ENCODE results near the gene ULBP2.
"Not testable (repeated sequence)": the region's sequence is repeated elsewhere in the genome, so short reads cannot be mapped to it uniquely, and the experiment has no call there.

Gene ULBP2

DNA sequence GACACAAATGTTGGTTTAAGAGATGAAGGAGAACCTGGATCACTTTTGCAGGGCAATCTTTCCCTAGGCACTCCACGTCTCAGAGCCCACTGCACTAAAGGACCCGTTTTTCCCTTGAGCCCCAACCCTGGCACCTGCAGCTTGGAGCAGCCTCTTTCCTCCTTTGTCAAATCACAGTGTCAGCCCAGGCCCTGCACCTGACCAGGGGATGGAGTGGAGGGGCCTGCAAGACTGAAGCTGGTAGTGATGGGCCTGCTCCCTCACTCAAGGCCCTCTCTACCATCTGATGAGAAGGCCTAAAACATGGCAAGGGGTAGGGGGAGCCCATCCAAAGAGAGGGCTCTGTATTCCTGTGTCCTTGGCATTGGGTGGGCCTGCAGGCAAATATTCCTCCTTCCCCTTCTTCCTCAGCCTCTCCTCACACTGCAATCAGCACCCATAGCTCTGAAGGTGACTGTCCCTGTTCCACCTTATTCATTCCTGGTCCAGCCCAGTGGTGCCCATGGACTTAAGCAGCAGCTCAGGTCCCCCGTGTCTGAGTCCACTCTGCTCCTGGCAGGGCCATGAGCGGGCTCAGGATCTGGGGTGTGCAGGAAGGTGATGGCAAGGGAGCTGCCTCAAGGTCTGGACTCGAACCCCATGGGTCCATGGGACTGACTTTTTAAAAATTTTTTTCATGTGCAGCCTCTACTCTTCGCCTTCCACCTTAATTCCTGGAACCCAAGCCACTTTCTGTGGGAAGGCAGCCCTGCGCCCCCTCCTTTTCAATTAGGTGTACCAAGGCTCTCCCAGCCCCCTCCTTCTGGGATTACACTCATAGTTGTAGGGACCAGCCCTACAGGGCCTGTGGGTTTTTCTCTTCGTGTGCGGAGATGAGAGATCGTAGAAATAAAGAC, 25.6 kb upstream of the ULBP2 start:
- TF ChIP-seq, protein P1, sequence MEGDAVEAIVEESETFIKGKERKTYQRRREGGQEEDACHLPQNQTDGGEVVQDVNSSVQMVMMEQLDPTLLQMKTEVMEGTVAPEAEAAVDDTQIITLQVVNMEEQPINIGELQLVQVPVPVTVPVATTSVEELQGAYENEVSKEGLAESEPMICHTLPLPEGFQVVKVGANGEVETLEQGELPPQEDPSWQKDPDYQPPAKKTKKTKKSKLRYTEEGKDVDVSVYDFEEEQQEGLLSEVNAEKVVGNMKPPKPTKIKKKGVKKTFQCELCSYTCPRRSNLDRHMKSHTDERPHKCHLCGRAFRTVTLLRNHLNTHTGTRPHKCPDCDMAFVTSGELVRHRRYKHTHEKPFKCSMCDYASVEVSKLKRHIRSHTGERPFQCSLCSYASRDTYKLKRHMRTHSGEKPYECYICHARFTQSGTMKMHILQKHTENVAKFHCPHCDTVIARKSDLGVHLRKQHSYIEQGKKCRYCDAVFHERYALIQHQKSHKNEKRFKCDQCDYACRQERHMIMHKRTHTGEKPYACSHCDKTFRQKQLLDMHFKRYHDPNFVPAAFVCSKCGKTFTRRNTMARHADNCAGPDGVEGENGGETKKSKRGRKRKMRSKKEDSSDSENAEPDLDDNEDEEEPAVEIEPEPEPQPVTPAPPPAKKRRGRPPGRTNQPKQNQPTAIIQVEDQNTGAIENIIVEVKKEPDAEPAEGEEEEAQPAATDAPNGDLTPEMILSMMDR (IDR thresholded peaks at IDR 0.05; ENCODE audit: low read depth, low read length): no peak
- TF ChIP-seq EZH2phosphoT487 (IDR thresholded peaks at IDR 0.05; ENCODE audit: low read depth): no peak
- Histone ChIP-seq H3K4me1 (ENCODE audit: low read length) (no peaks in the 10 kb centered on the region), H3K27ac (ENCODE audit: low read length) (no peak overlapping the region), H3K9me3 (ENCODE audit: insufficient read depth, low read length) (no peaks in the 10 kb centered on the region), H3K4me2 (ENCODE audit: low read length) (no peak overlapping the region), H3K79me2 (ENCODE audit: low read length) (no peaks in the 10 kb centered on the region), H3K36me3 (replicated peaks; ENCODE audit: low read depth, low read length) (no peaks in the 10 kb centered on the region), H3K9ac (ENCODE audit: low read length) (no peak overlapping the region), H3K4me3 (ENCODE audit: low read length) (no peak overlapping the region), H3K27me3 (ENCODE audit: low read depth, low read length) (no peaks in the 10 kb centered on the region), H4K20me1 (ENCODE audit: insufficient read depth, low read length) (no peaks in the 10 kb centered on the region), H2AFZ (ENCODE audit: low read depth, low read length) (no peak overlapping the region)

DNA sequence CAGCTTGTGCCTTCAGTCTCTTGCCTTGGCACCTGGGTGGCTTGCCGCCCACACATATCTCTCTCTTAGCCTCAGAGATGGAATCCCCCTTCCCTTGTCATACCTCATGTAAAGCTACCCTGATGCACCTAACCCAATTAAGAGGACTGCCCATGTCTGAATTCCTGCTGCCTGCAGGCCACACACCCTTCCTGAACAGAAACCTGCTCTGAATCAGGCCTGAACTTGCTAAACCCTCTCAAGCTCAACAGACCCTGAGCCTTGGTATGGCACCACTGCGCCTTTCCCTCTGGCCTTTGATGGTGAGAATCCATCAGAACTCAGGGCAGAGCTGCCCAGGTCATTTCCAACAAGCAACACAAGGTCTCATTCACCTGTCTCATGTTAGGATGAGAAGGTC, 24.1 kb upstream of the ULBP2 start:
- Histone ChIP-seq H3K79me2 (ENCODE audit: low read length) (no peaks in the 10 kb centered on the region), H3K27me3 (ENCODE audit: low read depth, low read length) (no peaks in the 10 kb centered on the region), H3K4me2 (ENCODE audit: low read length) (no peak overlapping the region), H3K9ac (ENCODE audit: low read length) (no peak overlapping the region), H4K20me1 (ENCODE audit: insufficient read depth, low read length) (no peaks in the 10 kb centered on the region), H3K4me3 (ENCODE audit: low read length) (no peak overlapping the region), H2AFZ (ENCODE audit: low read depth, low read length) (no peak overlapping the region), H3K9me3 (ENCODE audit: insufficient read depth, low read length) (no peaks in the 10 kb centered on the region), H3K27ac (ENCODE audit: low read length) (no peak overlapping the region), H3K4me1 (ENCODE audit: low read length) (no peaks in the 10 kb centered on the region), H3K36me3 (replicated peaks; ENCODE audit: low read depth, low read length) (no peaks in the 10 kb centered on the region)
- TF ChIP-seq, protein P1 (IDR thresholded peaks at IDR 0.05; ENCODE audit: low read depth, low read length): no peak
- TF ChIP-seq EZH2phosphoT487 (IDR thresholded peaks at IDR 0.05; ENCODE audit: low read depth): no peak

DNA sequence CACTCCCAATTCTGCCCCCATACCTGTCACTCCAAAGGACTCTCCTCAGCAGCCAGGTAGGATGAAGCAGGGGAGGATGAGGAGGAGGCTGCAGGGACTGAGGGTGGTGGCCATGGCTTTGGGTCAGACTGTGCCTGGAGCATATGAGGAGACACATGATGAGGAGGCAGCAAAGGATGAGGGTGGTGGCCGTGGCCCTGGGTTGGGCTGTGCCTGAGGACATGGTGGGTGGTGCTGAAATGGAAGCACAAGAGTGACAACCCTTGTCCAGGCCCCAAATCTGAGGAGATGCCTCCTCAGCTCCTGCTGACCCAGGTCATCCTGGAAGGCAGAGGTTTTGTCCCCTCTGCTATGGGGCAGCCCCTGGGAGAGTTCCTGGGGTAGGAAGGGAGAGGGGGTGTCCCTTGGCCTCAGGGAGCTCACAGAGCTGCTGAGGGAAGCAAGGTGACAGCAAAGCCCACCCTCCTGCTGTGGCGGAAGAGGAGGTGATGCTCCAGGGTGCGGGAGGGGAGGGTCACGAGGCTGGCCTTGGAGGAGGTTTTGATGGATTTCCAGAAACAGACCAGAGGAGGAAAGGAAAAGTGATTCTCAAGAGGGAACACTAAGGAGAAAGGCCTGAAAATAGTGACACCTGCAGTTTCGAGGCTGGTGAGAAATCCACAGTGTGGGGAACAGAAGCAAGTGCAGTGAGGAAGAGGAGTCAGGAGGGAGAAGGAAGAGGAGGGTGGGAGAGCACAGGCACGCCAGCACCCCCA, 23.5 kb upstream of the ULBP2 start:
- TF ChIP-seq, protein P1 (IDR thresholded peaks at IDR 0.05; ENCODE audit: low read depth, low read length): no peak
- no peak for TF ChIP-seq EZH2phosphoT487 (IDR thresholded peaks at IDR 0.05; ENCODE audit: low read depth)
- H2AFZ ChIP-seq (ENCODE audit: low read depth, low read length): no peak overlapping the region
- H3K4me1 ChIP-seq (ENCODE audit: low read length): no peaks in the 10 kb centered on the region
- H3K4me2 ChIP-seq (ENCODE audit: low read length): no peak overlapping the region
- H3K9ac ChIP-seq (ENCODE audit: low read length): no peak overlapping the region
- no peaks in the 10 kb centered on the region for H3K27me3 ChIP-seq (ENCODE audit: low read depth, low read length)
- no peaks in the 10 kb centered on the region for H4K20me1 ChIP-seq (ENCODE audit: insufficient read depth, low read length)
- no peaks in the 10 kb centered on the region for H3K79me2 ChIP-seq (ENCODE audit: low read length)
- H3K4me3 ChIP-seq (ENCODE audit: low read length): no peak overlapping the region
- H3K9me3 ChIP-seq (ENCODE audit: insufficient read depth, low read length): no peaks in the 10 kb centered on the region
- H3K27ac ChIP-seq (ENCODE audit: low read length): no peak overlapping the region
- no peaks in the 10 kb centered on the region for H3K36me3 ChIP-seq (replicated peaks; ENCODE audit: low read depth, low read length)

DNA sequence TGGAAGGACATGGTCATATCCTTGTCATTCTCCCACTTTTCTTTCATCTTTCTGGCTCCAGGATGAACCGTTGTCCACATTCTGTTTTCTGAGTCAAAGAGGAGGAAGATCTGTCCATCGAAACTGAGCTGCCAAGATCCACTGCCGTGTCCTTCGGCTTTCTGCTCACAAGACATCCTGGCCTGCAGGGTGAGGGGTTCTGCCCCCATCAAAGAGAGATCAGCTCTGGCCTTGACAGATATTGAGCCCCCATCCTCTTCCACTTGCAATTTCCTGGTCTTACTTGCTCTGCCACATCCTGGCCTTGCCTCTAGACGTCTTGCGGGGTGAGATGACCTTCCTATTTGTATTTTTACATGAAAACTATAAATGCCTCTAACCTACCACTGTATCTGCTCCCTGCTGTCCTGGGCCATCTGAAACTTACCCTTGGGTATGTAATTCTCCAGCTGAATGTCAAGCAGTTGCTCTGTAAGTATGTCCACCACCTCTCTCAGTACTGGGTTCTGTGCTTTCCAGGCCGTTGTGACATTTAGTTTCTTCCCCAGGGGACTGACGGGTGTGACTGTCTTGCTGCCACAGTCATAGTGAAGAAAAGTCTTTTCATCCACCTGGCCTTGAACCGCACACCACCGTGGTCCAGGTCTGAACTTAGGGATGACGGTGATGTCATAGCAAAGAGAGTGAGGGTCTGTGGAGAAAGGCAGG, 22.5 kb upstream of the ULBP2 start:
- not testable (repeated sequence) for H3K79me2 ChIP-seq (ENCODE audit: low read length); H3K9ac ChIP-seq (ENCODE audit: low read length); H2AFZ ChIP-seq (ENCODE audit: low read depth, low read length); H4K20me1 ChIP-seq (ENCODE audit: insufficient read depth, low read length); H3K36me3 ChIP-seq (replicated peaks; ENCODE audit: low read depth, low read length); H3K9me3 ChIP-seq (ENCODE audit: insufficient read depth, low read length); H3K27ac ChIP-seq (ENCODE audit: low read length); H3K4me3 ChIP-seq (ENCODE audit: low read length); H3K4me2 ChIP-seq (ENCODE audit: low read length); H3K4me1 ChIP-seq (ENCODE audit: low read length); H3K27me3 ChIP-seq (ENCODE audit: low read depth, low read length)

Data from OCI-LY3 (cell line).